ENCODE measurements around the gene NCCRP1. TPM values are rescaled to one million over a fixed set of nuclear protein-coding genes. Genes with fewer than 3 reads are reported as not detected.

Gene NCCRP1, protein sequence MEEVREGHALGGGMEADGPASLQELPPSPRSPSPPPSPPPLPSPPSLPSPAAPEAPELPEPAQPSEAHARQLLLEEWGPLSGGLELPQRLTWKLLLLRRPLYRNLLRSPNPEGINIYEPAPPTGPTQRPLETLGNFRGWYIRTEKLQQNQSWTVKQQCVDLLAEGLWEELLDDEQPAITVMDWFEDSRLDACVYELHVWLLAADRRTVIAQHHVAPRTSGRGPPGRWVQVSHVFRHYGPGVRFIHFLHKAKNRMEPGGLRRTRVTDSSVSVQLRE
- total RNA-seq = not detected in 2 replicates

DNA sequence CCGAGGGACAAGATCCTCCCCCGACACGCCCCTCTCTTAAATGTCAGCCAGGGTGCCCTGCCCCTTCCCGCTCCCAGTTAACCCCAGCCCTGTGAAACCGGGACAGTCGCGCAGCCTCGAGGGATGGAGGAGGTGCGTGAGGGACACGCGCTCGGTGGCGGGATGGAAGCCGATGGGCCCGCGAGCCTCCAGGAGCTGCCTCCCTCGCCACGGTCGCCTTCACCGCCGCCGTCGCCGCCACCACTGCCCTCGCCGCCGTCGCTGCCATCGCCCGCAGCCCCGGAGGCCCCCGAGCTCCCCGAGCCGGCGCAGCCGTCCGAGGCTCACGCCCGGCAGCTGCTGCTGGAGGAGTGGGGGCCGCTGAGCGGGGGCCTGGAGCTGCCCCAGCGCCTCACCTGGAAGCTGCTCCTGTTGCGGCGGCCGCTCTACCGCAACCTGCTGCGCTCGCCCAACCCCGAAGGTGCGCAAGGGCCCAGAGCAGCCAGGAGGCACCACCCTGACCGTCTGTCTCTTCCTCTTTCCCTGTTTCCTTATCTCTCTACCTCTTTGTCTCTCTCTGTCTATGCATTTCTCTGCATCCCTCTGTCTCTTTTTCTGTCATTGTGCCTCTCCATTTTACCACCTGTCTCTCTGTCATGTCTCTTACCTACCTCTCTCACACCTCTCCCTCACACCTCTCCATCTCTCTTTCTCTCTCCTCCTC lies at the start of gene NCCRP1:
TSS of gene NCCRP1 (plus strand) at position 105 of the 703 bp plus-strand sequence. CDS start at position 124, 19 bp downstream.

GRCh38 chr19:39203372-39204341 lies 6.9 kb downstream of the NCCRP1 start, which contains the start of gene SYCN:
SYCN (minus strand) TSS chr19:39204263; CDS start chr19:39204254, 9 bp downstream.

GRCh38 chr19:39244410-39245100 lies 47.8 kb downstream of the NCCRP1 start, which contains the start of gene IFNL3:
IFNL3 (minus strand) TSS chr19:39245006; CDS start chr19:39244967, 39 bp downstream.

GRCh38 chr19:39248806-39249205 lies 52.0 kb downstream of the NCCRP1 start, which contains the start of gene IFNL4:
IFNL4 (minus strand) TSS chr19:39248856.

Other genes starting within 250 kb of the NCCRP1 start
- gene FBXO17, start 221.2 kb upstream of the NCCRP1 start, total RNA-seq = 19.3 and 21.8 TPM in 2 replicates
- gene FBXO27, start 164.4 kb upstream of the NCCRP1 start, total RNA-seq = 1.2 and 1.6 TPM in 2 replicates
- gene ACP7, start 112.6 kb upstream of the NCCRP1 start, total RNA-seq = under 0.01 TPM in 1 of 2 replicates, not detected in the other
- 6.8 TPM in 2 replicates for gene PAK4, start 71.2 kb upstream of the NCCRP1 start, total RNA-seq
- not detected in 2 replicates for gene SYCN, start 7.3 kb downstream of the NCCRP1 start, total RNA-seq
- not detected in 2 replicates for gene IFNL3, start 48.0 kb downstream of the NCCRP1 start, total RNA-seq
- 0.30 TPM in 1 of 2 replicates, not detected in the other for gene IFNL4, start 51.9 kb downstream of the NCCRP1 start, total RNA-seq
- not detected in 2 replicates for gene IFNL2, start 71.4 kb downstream of the NCCRP1 start, total RNA-seq
- gene IFNL1, start 99.4 kb downstream of the NCCRP1 start, total RNA-seq = not detected in 2 replicates
- gene LRFN1, start 123.9 kb downstream of the NCCRP1 start, total RNA-seq = under 0.01 and 0.15 TPM in 2 replicates
- 16.3 and 45.5 TPM in 2 replicates for gene GMFG, start 139.1 kb downstream of the NCCRP1 start, total RNA-seq
- 19.8 and 23.7 TPM in 2 replicates for gene SAMD4B, start 145.5 kb downstream of the NCCRP1 start, total RNA-seq
- gene PAF1, start 194.1 kb downstream of the NCCRP1 start, total RNA-seq = 30.2 and 40.1 TPM in 2 replicates
- gene MED29, start 194.4 kb downstream of the NCCRP1 start, total RNA-seq = 11.7 and 13.2 TPM in 2 replicates
- gene ZFP36, start 209.9 kb downstream of the NCCRP1 start, total RNA-seq = 0.32 TPM in 1 of 2 replicates, not detected in the other
- 8.4 and 12.7 TPM in 2 replicates for gene PLEKHG2, start 215.7 kb downstream of the NCCRP1 start, total RNA-seq
- 92.9 and 226 TPM in 2 replicates for gene RPS16, start 239.0 kb downstream of the NCCRP1 start, total RNA-seq
- 51.3 and 69.6 TPM in 2 replicates for gene SUPT5H, start 248.6 kb downstream of the NCCRP1 start, total RNA-seq